HepG2 (cell line): ENCODE measurements around the gene NAPG. TPM values are rescaled to one million over a fixed set of nuclear protein-coding genes. Genes with fewer than 3 reads are reported as not detected.

Experiments used
- ATAD3A ChIP-seq: sonication (generic); formaldehyde crosslinking; IDR thresholded peaks from 2 replicates; pipeline ENCODE4 v1.4.0; 2020; ENCODE audit warnings: missing genetic modification reagents
- ATF7-NPFF ChIP-seq: sonication (generic); formaldehyde crosslinking; IDR thresholded peaks from 2 replicates; pipeline ENCODE4 v1.8.1; 2023; ENCODE audit warnings: mild to moderate bottlenecking, low read depth, missing genetic modification reagents, moderate library complexity
- CBFB ChIP-seq: sonication (generic); formaldehyde crosslinking; IDR thresholded peaks from 2 replicates; pipeline ENCODE4 v1.4.0; 2020; ENCODE audit warnings: missing genetic modification reagents
- FOXJ3 ChIP-seq: sonication (generic); formaldehyde crosslinking; IDR thresholded peaks from 2 replicates; pipeline ENCODE4 v1.4.0; 2020; ENCODE audit warnings: missing genetic modification reagents, mild to moderate bottlenecking, borderline replicate concordance
- GATAD2A ChIP-seq: IDR thresholded peaks from 2 replicates; pipeline ENCODE4 v1.6.1; 2016
- HOXA9 ChIP-seq: sonication (generic); formaldehyde crosslinking; IDR thresholded peaks from 2 replicates; pipeline ENCODE4 v1.8.1; 2022; ENCODE audit warnings: missing genetic modification reagents, mild to moderate bottlenecking, moderate library complexity, borderline replicate concordance
- MLXIP ChIP-seq: sonication (generic); formaldehyde crosslinking; IDR thresholded peaks from 2 replicates; pipeline ENCODE4 v1.9.0; 2021; ENCODE audit warnings: missing genetic modification reagents, borderline replicate concordance
- MXD1 ChIP-seq: sonication (generic); formaldehyde crosslinking; IDR thresholded peaks from 2 replicates; pipeline ENCODE4 v1.4.0; 2020; ENCODE audit warnings: mild to moderate bottlenecking, missing genetic modification reagents
- NKX3-1 ChIP-seq: sonication (generic); formaldehyde crosslinking; IDR thresholded peaks from 2 replicates; pipeline ENCODE4 v1.5.0; 2020; ENCODE audit warnings: missing genetic modification reagents
- PLRG1 ChIP-seq: fragments of 450-650 bp; conservative IDR thresholded peaks from 2 replicates; pipeline ENCODE4 v1.6.1; 2016
- REST ChIP-seq, 2 experiments: IDR thresholded peaks; 2 replicates each; pipeline ENCODE4 v1.6.1; 2011 to 2012; ENCODE audit warnings: low read length in 2 of 2, borderline replicate concordance in 1 of 2, low read depth in 1 of 2, mild to moderate bottlenecking in 1 of 2, moderate library complexity in 1 of 2
- SOX5 ChIP-seq: IDR thresholded peaks from 2 replicates; pipeline ENCODE4 v1.6.1; 2016; ENCODE audit warnings: borderline replicate concordance
- THYN1 ChIP-seq: sonication (generic); formaldehyde crosslinking; IDR thresholded peaks from 2 replicates; pipeline ENCODE4 v1.8.1; 2023; ENCODE audit warnings: low read depth, mild to moderate bottlenecking, moderate library complexity, missing genetic modification reagents, borderline replicate concordance
- ZFAT ChIP-seq: sonication (generic); formaldehyde crosslinking; conservative IDR thresholded peaks from 2 replicates; pipeline ENCODE4 v1.8.1; 2023; ENCODE audit warnings: missing genetic modification reagents, inconsistent platforms
- ZFP41 ChIP-seq: sonication (generic); formaldehyde crosslinking; IDR thresholded peaks from 2 replicates; pipeline ENCODE4 v1.4.0; 2020; ENCODE audit warnings: mild to moderate bottlenecking, missing genetic modification reagents, borderline replicate concordance
- ZNF136 ChIP-seq: sonication (generic); formaldehyde crosslinking; IDR thresholded peaks from 2 replicates; pipeline ENCODE4 v1.8.1; 2022; ENCODE audit warnings: low read depth, mild to moderate bottlenecking, moderate library complexity, missing genetic modification reagents
- ZNF382 ChIP-seq: sonication (generic); formaldehyde crosslinking; IDR thresholded peaks from 2 replicates; pipeline ENCODE4 v1.5.0; 2020; ENCODE audit warnings: missing genetic modification reagents, mild to moderate bottlenecking, borderline replicate concordance
- ZNF556 ChIP-seq: sonication (generic); formaldehyde crosslinking; IDR thresholded peaks from 2 replicates; pipeline ENCODE4 v1.4.0; 2020; ENCODE audit warnings: mild to moderate bottlenecking, missing genetic modification reagents, borderline replicate concordance
- ZNF614 ChIP-seq: IDR thresholded peaks from 2 replicates; pipeline ENCODE4 v1.6.1; 2018; ENCODE audit warnings: missing biosample characterization, missing genetic modification reagents, inconsistent platforms, borderline replicate concordance
- polyA plus RNA-seq, 8 experiments: library from polyadenylated mRNA; depleted of rRNA in 3 of 8; stranded (reverse) in 7 of 8; unstranded in 1 of 8; fragments of >200 nt; fragmentation: Illumina TruSeq in 4 of 8; extraction: Trizol in 4 of 8; gene quantifications; 2 replicates each; pipeline versions ENCODE4 v1.2.1 to v1.2.3, GENCODE V29; 2011 to 2016; ENCODE audit warnings: low read depth in 4 of 8, missing spikeins in 1 of 8, mixed read lengths in 1 of 8; ENCODE audit not compliant: insufficient read depth in 1 of 8
- total RNA-seq, 5 experiments: library from RNA; depleted of rRNA; stranded (reverse); fragments of >200 nt; fragmentation: Illumina TruSeq; extraction: Trizol; gene quantifications; 2 replicates each; pipeline ENCODE4 v1.2.3, GENCODE V29; 2016; ENCODE audit warnings: low read depth in 1 of 5
- TF ChIP-seq, protein P1 (sequence below): IDR thresholded peaks from 2 replicates; pipeline ENCODE4 v1.6.1; 2016; ENCODE audit warnings: low read depth, control low read depth

The NAPG gene
- total and polyA plus RNA-seq, 2 of the 13 experiments (the other 11 are each of a cell fraction or from before 2014, with no cell fraction given), result 19.8 to 34.4 TPM

DNA sequence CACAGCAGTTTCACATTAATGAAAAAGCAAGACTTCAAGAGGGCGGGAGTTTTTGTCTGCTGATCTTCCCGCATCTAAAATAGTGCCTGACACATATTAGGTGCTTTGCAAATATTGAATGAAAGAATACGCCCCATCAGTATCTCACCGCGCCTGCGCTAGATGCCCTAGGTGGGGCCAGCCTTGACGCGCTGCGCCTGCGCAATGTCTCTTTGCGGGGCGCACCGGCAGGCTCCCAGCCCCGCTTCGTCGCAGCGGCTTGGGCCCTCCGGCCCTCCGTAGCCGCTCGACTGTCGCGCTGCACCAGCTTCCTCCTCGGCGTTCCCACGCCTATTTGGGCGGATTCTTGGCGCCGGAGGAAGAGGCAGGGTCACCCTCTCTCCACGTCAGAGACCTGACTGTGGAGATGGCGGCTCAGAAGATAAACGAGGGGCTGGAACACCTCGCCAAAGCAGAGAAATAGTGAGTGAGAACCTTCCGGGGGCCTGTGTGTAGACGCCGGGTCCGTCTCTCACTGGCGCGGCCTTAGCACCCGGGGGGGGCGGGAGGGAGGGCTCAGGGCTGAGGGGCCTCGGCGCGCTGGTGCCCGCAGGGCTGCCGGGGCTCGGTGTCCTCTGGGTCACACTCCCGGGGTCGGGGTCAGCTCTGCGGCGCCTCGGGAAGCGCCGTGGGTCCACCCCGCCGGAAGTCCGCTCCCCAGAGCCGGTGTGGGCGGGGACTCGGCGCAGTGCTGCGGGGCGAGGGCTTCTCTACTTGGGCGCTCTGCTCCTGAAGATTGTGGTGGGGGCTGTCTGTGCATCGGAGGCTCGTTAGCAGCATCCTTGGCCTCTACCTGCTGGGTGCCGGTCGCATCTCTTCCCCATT is at the start of gene NAPG (continued):
- TF ChIP-seq ZNF382 (CRISPR knock-in tag) (no peak), ZNF556 (CRISPR knock-in tag) (peak; percentile 81; the same call in 1 of the 2 replicates), CBFB (CRISPR knock-in tag) (0 out of 2 replicates have a peak, but pooled peaks have one; percentile 64), ZFAT (no peak), FOXJ3 (no peak), ZNF136 (0 out of 2 replicates have a peak, but pooled peaks have one; percentile 56), MLXIP (CRISPR knock-in tag) (no peak), PLRG1 (no peak), ZNF614 (CRISPR knock-in tag) (peak; percentile 68; the same call in 1 of the 2 replicates), ATF7-NPFF (peak; percentile 69), ATAD3A (CRISPR knock-in tag) (no peak), REST (IDR thresholded peaks at IDR 0.05; ENCODE audit: borderline replicate concordance in 1 of 2, low read depth in 1 of 2, low read length in 2 of 2) (peak in 1 of 2 experiments; percentile 36; a peak in 1 of 4 replicates), THYN1 (CRISPR knock-in tag) (no peak), HOXA9 (CRISPR knock-in tag) (no peak; the same call in 1 of the 2 replicates), ZFP41 (CRISPR knock-in tag) (no peak), NKX3-1 (CRISPR knock-in tag) (no peak; the same call in 1 of the 2 replicates), SOX5 (CRISPR knock-in tag) (no peak; the same call in 1 of the 2 replicates), MXD1 (peak; percentile 33; the same call in 1 of the 2 replicates), GATAD2A (CRISPR knock-in tag) (peak; percentile 58; the same call in 1 of the 2 replicates)
- TF ChIP-seq, protein P1, sequence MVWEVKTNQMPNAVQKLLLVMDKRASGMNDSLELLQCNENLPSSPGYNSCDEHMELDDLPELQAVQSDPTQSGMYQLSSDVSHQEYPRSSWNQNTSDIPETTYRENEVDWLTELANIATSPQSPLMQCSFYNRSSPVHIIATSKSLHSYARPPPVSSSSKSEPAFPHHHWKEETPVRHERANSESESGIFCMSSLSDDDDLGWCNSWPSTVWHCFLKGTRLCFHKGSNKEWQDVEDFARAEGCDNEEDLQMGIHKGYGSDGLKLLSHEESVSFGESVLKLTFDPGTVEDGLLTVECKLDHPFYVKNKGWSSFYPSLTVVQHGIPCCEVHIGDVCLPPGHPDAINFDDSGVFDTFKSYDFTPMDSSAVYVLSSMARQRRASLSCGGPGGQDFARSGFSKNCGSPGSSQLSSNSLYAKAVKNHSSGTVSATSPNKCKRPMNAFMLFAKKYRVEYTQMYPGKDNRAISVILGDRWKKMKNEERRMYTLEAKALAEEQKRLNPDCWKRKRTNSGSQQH (CRISPR knock-in tag), result no peak; the same call in 1 of the 2 replicates
